ENCODE results near the gene FFAR2. TPM values are rescaled to one million over a fixed set of nuclear protein-coding genes. Genes with fewer than 3 reads are reported as not detected.
"Not testable (repeated sequence)": the region's sequence is repeated elsewhere in the genome, so short reads cannot be mapped to it uniquely, and the experiment has no call there.

FFAR2 gene
- not detected for total RNA-seq

GRCh38 chr19:35447606-35448469 lies at the start of gene FFAR2:
Gene FFAR2 (plus strand): TSS chr19:35448257. CDS start chr19:35449715, 1,458 bp downstream.
- Mint-ChIP-seq H3K9me3 (ENCODE audit: insufficient read depth) (no peaks in the 10 kb centered on the region), H3K27ac (no peak within 1 kb of the TSS), H3K36me3 (ENCODE audit: low read depth) (no peaks in the 10 kb centered on the region), H3K4me3 (no peak within 1 kb of the TSS), H3K4me1 (ENCODE audit: low read depth) (peaks cover 55% of the 10 kb centered on the region), H3K27me3 (ENCODE audit: low read depth) (peaks cover 43% of the 10 kb centered on the region)
- DNase-seq, result no peak
- ATAC-seq, result no peak
- ChIA-PET CTCF (interaction anchor here (0.9 to 1.7 kb wide), 2 partner anchors 15 to 18 kb away, joined by 4 to 8 read pairs; no protein-coding TSS in a partner anchor), POLR2A (no interaction called here)

DNA sequence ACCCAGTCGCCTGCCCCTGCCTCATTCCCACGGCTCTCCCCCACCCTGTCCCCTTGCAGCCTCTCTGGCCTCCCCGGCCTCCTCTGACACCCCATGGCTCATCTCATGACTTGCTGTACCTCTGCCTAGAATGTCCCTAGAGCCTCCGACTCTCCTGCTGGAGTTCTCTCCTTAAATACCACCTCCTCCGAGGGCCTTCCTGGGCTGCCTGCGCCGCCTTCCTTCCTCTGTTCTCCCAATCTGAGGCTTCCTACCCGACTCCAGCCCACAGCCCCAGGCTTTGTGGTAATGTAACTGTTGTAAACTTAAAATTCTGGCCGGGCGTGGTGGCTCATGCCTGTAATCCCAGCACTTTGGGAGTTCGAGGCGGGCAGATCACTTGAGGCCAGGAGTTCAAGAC lies 49.5 kb upstream of the FFAR2 start:
- Mint-ChIP-seq H3K4me3 (no peak overlapping the region), H3K4me1 (ENCODE audit: low read depth) (peaks cover 2% of the 10 kb centered on the region), H3K36me3 (ENCODE audit: low read depth) (no peaks in the 10 kb centered on the region), H3K27me3 (ENCODE audit: low read depth) (peaks cover 6% of the 10 kb centered on the region), H3K27ac (no peak overlapping the region), H3K9me3 (ENCODE audit: insufficient read depth) (no peaks in the 10 kb centered on the region)
- no peak for DNase-seq
- ChIA-PET POLR2A (no interaction called here), CTCF (interaction anchor here (0.7 kb wide), 1 partner anchor 64 kb away, joined by 3 read pairs; no protein-coding TSS in a partner anchor)
- ATAC-seq, result no peak

DNA sequence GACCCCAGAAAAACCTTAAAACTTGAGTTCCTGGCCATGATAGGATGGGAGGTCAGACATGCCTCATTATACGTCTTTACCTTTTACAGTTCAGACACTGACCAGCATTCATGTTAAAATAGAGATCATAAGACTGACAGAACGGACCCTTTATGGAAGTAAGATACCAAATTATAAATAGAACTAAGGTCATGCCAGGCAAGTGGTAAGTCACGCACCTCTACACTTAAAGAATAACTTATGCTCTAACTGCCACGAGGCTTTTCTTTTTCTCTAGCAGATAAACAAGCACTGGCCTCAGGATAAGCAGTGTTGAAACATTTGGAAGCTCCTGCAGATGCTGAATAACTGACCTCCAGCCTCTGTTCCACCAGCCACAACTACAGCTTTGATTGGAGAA lies 48.8 kb upstream of the FFAR2 start:
- no peak for DNase-seq
- no peak for ATAC-seq
- POLR2A ChIA-PET, result no interaction called here
- no peaks in the 10 kb centered on the region for H3K9me3 Mint-ChIP-seq (ENCODE audit: insufficient read depth)
- H3K36me3 Mint-ChIP-seq (ENCODE audit: low read depth), result no peaks in the 10 kb centered on the region
- H3K27me3 Mint-ChIP-seq (ENCODE audit: low read depth), result peaks cover 6% of the 10 kb centered on the region
- no peak overlapping the region for H3K4me3 Mint-ChIP-seq
- H3K27ac Mint-ChIP-seq, result no peak overlapping the region
- peaks cover 2% of the 10 kb centered on the region for H3K4me1 Mint-ChIP-seq (ENCODE audit: low read depth)
- CTCF ChIA-PET, result no interaction called here

DNA sequence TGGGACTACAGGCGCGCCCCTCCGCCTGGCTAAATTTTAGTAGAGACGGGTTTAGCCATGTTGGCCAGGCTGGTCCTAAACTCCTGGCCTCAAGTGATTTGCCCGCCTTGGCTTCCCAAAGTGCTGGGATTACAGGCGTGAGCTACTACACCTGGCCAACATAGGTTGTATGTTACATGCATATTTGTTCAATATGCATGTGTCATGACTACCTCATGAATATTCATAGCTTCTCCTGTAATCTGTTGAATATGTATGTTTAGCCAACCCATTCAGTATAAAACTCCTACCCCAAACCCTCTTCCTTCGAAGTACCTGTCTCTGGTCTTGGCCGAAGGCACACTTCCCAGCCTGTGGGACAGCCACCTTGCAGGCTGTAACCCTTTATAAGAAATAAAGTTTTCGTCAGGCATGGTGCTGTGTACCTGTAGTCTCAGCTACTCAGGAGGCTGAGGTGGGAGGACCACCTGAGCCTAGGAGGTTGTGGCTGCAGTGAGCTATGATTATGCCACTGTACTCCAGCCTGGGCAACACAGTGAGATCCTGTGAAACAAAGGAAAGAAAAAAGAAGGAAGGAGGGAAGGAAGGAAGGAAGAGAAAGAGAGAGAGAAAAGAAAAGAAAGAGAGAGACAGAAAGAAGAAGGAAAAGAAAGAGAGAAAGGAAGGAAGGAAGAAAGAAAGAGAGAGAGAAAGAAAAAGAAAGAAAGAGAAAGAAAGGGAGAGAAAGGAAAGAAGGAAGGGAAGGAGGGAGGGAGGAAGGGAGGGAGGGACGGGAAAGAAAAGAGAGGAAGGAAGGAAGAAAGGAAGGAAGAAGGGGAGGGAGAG lies 47.9 kb upstream of the FFAR2 start:
- Mint-ChIP-seq H3K36me3 (ENCODE audit: low read depth) (no peaks in the 10 kb centered on the region), H3K9me3 (ENCODE audit: insufficient read depth) (no peaks in the 10 kb centered on the region), H3K27me3 (ENCODE audit: low read depth) (peaks cover 6% of the 10 kb centered on the region), H3K27ac (no peak overlapping the region), H3K4me3 (no peak overlapping the region), H3K4me1 (ENCODE audit: low read depth) (peaks cover 2% of the 10 kb centered on the region)
- CTCF ChIA-PET, result no interaction called here
- no peak for ATAC-seq
- POLR2A ChIA-PET, result no interaction called here
- no peak for DNase-seq

DNA sequence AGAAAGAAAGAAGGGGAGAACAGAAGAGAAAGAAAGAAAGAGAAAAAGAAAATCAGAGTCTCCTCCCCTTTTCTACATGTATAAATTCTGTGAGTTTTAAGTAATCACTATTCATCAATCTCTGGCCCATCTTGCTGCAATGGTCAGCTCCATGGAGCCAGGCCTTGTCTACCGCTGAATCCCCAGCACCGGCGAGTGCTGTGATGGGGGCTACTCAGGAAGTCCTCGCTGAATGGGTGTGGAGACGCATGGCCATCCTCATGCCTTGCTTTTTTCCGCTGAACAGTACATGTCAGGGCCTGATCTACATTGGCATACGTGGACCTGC lies 47.3 kb upstream of the FFAR2 start:
- no peak for ATAC-seq
- H3K27me3 Mint-ChIP-seq (ENCODE audit: low read depth), result peaks cover 6% of the 10 kb centered on the region
- POLR2A ChIA-PET, result no interaction called here

GRCh38 chr19:35401416-35401815 lies 46.6 kb upstream of the FFAR2 start:
- H3K27ac Mint-ChIP-seq; H3K4me3 Mint-ChIP-seq; POLR2A ChIA-PET; CTCF ChIA-PET; DNase-seq; H3K27me3 Mint-ChIP-seq (ENCODE audit: low read depth); ATAC-seq; H3K36me3 Mint-ChIP-seq (ENCODE audit: low read depth); H3K9me3 Mint-ChIP-seq (ENCODE audit: insufficient read depth); H3K4me1 Mint-ChIP-seq (ENCODE audit: low read depth): not testable (repeated sequence)

More for the DNA sequence above, 47.3 kb upstream of the FFAR2 start:
- Mint-ChIP-seq H3K4me1 (ENCODE audit: low read depth) (peaks cover 2% of the 10 kb centered on the region), H3K27ac (no peak overlapping the region), H3K4me3 (no peak overlapping the region), H3K9me3 (ENCODE audit: insufficient read depth) (no peaks in the 10 kb centered on the region), H3K36me3 (ENCODE audit: low read depth) (no peaks in the 10 kb centered on the region)
- CTCF ChIA-PET, result no interaction called here
- DNase-seq, result no peak

- ATAC-seq (no peak), DNase-seq (no peak)
- ChIA-PET CTCF (interaction anchor here (1.1 kb wide), 2 partner anchors 12 to 50 kb away, joined by 3 read pairs; no protein-coding TSS in a partner anchor), POLR2A (no interaction called here)
- Mint-ChIP-seq H3K36me3 (ENCODE audit: low read depth) (no peaks in the 10 kb centered on the region), H3K27me3 (ENCODE audit: low read depth) (peaks cover 6% of the 10 kb centered on the region), H3K4me3 (no peak overlapping the region), H3K9me3 (ENCODE audit: insufficient read depth) (no peaks in the 10 kb centered on the region), H3K4me1 (ENCODE audit: low read depth) (peaks cover 2% of the 10 kb centered on the region), H3K27ac (no peak overlapping the region)
Measured at GRCh38 chr19:35403116-35403760, 44.8 kb upstream of the FFAR2 start.

DNA sequence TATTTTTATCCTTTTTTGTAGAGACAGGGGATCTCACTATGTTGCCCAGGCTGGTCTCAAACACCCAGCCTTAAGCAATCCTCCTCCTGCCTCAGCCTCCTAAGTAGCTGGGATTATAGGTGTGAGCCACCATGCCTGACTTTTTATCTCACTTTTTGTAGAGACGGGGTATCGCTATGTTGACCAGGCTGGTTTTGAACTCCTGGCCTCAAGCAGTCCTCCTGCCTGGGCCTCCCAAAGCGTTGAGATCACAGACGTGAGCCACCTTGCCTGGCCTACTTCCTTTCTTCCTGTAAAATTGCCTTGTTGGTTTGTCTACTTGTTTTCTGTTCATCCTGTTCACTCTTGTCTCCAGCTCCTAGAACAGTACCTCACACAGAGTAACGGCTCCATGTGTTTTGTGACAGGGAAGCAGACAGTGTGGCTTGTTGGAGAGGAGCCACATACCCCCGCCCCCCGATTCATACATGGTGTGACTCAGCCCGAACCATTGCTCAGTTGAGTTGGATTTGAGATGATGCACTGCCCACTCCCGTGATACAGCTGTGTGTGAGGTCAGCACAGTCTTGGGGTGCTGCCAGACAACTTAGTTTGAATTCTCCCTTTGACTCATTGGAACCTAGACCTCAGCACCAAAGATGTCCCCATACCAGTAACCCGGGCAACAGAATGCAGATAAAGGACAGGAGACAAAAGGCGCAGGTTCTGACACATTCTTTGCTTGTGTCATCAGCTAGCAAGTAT lies 43.0 kb upstream of the FFAR2 start:
- no peaks in the 10 kb centered on the region for H3K36me3 Mint-ChIP-seq (ENCODE audit: low read depth)
- ChIA-PET CTCF (no interaction called here), POLR2A (interaction anchor here (0.5 kb wide), 1 partner anchor 500 kb away, joined by 3 read pairs; no protein-coding TSS in a partner anchor)
- DNase-seq (no peak), ATAC-seq (no peak)
- no peaks in the 10 kb centered on the region for H3K9me3 Mint-ChIP-seq (ENCODE audit: insufficient read depth)
- H3K4me3 Mint-ChIP-seq, result no peak overlapping the region
- peaks cover 2% of the 10 kb centered on the region for H3K4me1 Mint-ChIP-seq (ENCODE audit: low read depth)
- no peak overlapping the region for H3K27ac Mint-ChIP-seq
- peaks cover 12% of the 10 kb centered on the region for H3K27me3 Mint-ChIP-seq (ENCODE audit: low read depth)

- POLR2A ChIA-PET, result no interaction called here
- CTCF ChIA-PET, result interaction anchor here (1.6 kb wide), 1 partner anchor 55 kb away, joined by 5 read pairs; no protein-coding TSS in a partner anchor
- DNase-seq, result no peak
Measured at GRCh38 chr19:35407619-35408018, 40.4 kb upstream of the FFAR2 start.

DNA sequence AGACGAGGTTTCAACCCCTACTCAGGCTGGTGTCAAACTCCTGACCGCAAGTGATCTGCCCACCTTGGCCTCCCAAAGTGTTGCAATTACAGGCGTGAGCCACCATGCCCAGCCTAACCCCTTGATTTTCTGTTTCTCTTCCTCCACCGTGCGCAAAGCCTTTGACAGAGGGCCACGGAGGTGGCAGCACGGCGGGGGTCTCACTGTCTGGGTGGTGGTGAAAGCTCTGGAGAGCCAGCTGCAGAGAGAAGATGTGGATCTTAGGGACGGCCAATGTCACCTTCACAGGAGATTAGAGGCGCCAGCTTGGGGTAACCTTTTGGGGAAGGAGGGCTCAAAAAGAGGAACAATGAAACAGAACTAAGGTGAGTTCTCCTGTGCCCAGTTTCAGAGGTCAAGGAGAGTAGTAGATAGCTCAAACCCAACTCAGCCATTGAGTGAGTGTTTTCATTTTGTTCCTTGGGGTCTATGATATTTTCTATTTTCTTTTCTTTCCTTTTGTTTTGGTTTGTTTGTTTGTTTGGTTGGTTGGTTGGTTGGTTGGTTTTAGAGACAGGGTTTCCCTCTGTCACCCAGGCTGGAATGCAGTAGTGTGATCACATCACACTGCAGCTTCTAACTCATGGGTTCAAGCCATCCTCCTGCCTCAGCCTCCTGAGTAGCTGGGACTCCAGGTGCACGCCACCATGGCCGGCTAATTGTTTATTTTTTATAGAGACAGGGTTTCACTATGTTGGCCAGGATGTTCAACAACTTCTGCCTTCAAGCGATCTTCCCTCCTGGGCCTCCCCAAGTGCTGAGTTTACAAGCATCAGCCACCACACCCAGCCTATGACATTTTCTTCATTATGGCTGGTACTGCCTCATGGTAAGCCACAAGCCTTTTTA lies 39.5 kb upstream of the FFAR2 start:
- ChIA-PET POLR2A (no interaction called here), CTCF (interaction anchor here (1.6 kb wide), 1 partner anchor 56 kb away, joined by 5 read pairs; no protein-coding TSS in a partner anchor)
- DNase-seq (no peak), ATAC-seq (no peak)
- Mint-ChIP-seq H3K36me3 (ENCODE audit: low read depth) (no peaks in the 10 kb centered on the region), H3K4me1 (ENCODE audit: low read depth) (no peaks in the 10 kb centered on the region), H3K27me3 (ENCODE audit: low read depth) (peaks cover 22% of the 10 kb centered on the region), H3K9me3 (ENCODE audit: insufficient read depth) (no peaks in the 10 kb centered on the region), H3K27ac (no peak overlapping the region), H3K4me3 (no peak overlapping the region)

More at GRCh38 chr19:35407619-35408018, 40.4 kb upstream of the FFAR2 start:
- H3K4me3 Mint-ChIP-seq, result no peak overlapping the region
- H3K4me1 Mint-ChIP-seq (ENCODE audit: low read depth), result peaks cover 2% of the 10 kb centered on the region
- H3K36me3 Mint-ChIP-seq (ENCODE audit: low read depth), result no peaks in the 10 kb centered on the region
- peaks cover 22% of the 10 kb centered on the region for H3K27me3 Mint-ChIP-seq (ENCODE audit: low read depth)
- no peak for ATAC-seq
- H3K27ac Mint-ChIP-seq, result no peak overlapping the region
- no peaks in the 10 kb centered on the region for H3K9me3 Mint-ChIP-seq (ENCODE audit: insufficient read depth)

DNA sequence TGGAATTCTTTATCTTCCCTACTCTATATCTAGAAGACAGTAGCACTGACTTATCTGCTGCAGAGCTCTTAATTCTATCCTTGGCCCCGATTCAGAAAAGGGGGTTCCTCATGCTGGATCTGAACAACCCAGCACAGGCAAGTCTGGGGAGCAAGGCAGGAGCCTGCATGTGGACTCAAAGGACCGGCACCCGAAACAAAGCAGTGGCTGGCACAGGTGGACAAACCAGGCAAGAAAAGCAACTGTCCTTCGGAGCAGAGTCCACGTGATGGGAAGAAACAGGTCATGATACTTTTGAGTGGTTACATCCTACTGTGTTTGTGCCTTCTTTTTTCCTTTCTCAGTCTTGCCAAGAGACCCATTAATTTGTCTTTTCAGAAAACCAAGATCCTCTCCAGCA lies 38.9 kb upstream of the FFAR2 start:
- no peaks in the 10 kb centered on the region for H3K4me1 Mint-ChIP-seq (ENCODE audit: low read depth)
- peaks cover 22% of the 10 kb centered on the region for H3K27me3 Mint-ChIP-seq (ENCODE audit: low read depth)
- H3K27ac Mint-ChIP-seq, result no peak overlapping the region
- ATAC-seq (no peak), DNase-seq (no peak)
- ChIA-PET POLR2A (no interaction called here), CTCF (no interaction called here)
- H3K36me3 Mint-ChIP-seq (ENCODE audit: low read depth), result no peaks in the 10 kb centered on the region
- no peaks in the 10 kb centered on the region for H3K9me3 Mint-ChIP-seq (ENCODE audit: insufficient read depth)
- H3K4me3 Mint-ChIP-seq, result no peak overlapping the region

All from activated CD8-positive, alpha-beta T cell treated with anti-CD3 and anti-CD28 coated beads, Interleukin-2, amount 10 ng/mL, durations not matched to agents 7 days and 5 days (primary cell).